ENCODE results near the gene DNAH1.
"Not testable (repeated sequence)": the region's sequence is repeated elsewhere in the genome, so short reads cannot be mapped to it uniquely, and the experiment has no call there.

The DNAH1 gene

GRCh38 chr3:52315977-52316764 is at the start of gene DNAH1:
TSS of gene DNAH1 (plus strand) at chr3:52316319. CDS start at chr3:52322443, 6,124 bp downstream.
- no peak within 1 kb of the TSS for H3K4me3 ChIP-seq (ENCODE audit: low read length)
- TF ChIP-seq CTCF (IDR thresholded peaks at IDR 0.05; ENCODE audit: insufficient read depth, low read depth, low read length, missing control alignments): no peak

GRCh38 chr3:52268036-52268435 is 48.1 kb upstream of the DNAH1 start:
- DNase-seq (ENCODE audit: low read depth): peak; percentile 84
- no peak overlapping the region for H3K4me3 ChIP-seq (ENCODE audit: low read length)
- TF ChIP-seq CTCF (IDR thresholded peaks at IDR 0.05; ENCODE audit: insufficient read depth, low read depth, low read length, missing control alignments): no peak

More at GRCh38 chr3:52315977-52316764, at the start of gene DNAH1:
- DNase-seq (ENCODE audit: low read depth): no peak

GRCh38 chr3:52269776-52270175 is 46.3 kb upstream of the DNAH1 start:
- no peak for TF ChIP-seq CTCF (IDR thresholded peaks at IDR 0.05; ENCODE audit: insufficient read depth, low read depth, low read length, missing control alignments)
- no peak overlapping the region for H3K4me3 ChIP-seq (ENCODE audit: low read length)
- no peak for DNase-seq (ENCODE audit: low read depth)

DNA sequence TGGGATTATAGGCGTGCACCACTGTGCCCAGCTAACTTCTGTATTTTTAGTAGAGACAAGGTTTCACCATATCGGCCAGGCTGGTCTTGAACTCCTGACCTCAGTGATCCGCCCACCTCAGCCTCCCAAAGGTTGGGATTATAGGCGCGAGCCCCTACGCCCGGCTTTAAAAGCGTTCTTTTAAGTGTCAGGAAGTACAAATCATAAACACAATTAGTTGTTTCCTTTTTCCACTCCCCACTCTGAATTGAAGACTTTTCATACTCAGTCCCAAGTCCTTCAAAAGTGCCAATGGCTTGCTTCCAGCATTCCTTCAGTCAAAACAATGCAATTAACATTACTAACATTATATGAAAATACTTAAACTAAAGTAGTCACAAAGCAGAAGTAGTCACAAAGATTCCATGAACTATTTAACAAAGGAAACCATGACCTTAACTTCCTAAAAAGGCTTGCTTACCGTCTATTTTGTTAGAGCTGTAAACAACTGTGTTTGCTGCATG is 45.8 kb upstream of the DNAH1 start:
- no peak overlapping the region for H3K4me3 ChIP-seq (ENCODE audit: low read length)
- no peak for TF ChIP-seq CTCF (IDR thresholded peaks at IDR 0.05; ENCODE audit: insufficient read depth, low read depth, low read length, missing control alignments)
- no peak for DNase-seq (ENCODE audit: low read depth)

DNA sequence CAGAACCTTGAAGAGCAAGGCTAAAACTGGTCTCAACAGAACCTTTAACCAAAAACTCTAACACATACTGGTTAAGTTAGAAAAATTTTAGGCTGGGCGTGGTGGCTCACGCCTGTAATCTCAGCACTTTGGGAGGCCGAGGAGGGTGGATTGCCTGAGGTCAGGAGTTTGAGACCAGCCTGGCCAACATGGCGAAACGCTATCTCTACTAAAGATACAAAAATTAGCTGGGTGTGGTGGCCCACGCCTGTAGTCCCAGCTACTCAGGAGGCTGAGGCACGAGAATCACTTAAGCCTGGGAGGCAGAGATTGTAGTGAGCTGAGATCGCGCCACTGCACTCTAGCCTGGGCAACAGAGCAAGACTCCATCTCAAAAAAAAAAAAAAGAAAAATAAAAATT is 43.9 kb upstream of the DNAH1 start:
- not testable (repeated sequence) for H3K4me3 ChIP-seq (ENCODE audit: low read length); DNase-seq (ENCODE audit: low read depth)

GRCh38 chr3:52272831-52273230 is 43.3 kb upstream of the DNAH1 start:
- no peak overlapping the region for H3K4me3 ChIP-seq (ENCODE audit: low read length)
- DNase-seq (ENCODE audit: low read depth): no peak
- no peak for TF ChIP-seq CTCF (IDR thresholded peaks at IDR 0.05; ENCODE audit: insufficient read depth, low read depth, low read length, missing control alignments)

DNA sequence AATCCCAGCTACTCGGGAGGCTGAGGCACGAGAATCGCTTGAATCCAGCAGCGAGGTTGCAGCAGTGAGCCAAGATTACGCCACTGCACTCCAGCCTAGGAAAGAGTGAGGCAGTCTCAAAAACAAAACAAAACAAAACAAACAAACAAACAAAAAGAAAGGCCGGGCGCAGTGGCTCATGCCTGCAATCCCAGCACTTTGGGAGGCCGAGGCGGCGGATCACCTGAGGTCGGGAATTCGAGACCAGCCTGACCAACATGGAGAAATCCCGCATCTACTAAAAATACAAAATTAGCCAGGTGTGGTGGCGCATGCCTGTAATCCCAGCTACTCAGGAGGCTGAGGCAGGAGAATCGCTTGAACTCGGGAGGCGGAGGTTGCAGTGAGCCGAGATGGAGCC is 41.3 kb upstream of the DNAH1 start:
- not testable (repeated sequence) for DNase-seq (ENCODE audit: low read depth)

More for the DNA sequence above, 41.3 kb upstream of the DNAH1 start:
- not testable (repeated sequence) for H3K4me3 ChIP-seq (ENCODE audit: low read length)
